Fibroblast of the aortic adventitia (primary cell): ENCODE results near the gene DMD. TPM values are rescaled to one million over a fixed set of nuclear protein-coding genes. Genes with fewer than 3 reads are reported as not detected.

Experiments
- DNase-seq: peaks from one replicate; pipeline ENCODE4 v3.0.0-alpha.2; 2010; ENCODE audit warnings: low read depth
- H3K4me3 ChIP-seq: 2 replicates; pipeline ENCODE4 v1.5.1; 2011; ENCODE audit warnings: low read depth, mild to moderate bottlenecking, control low read depth, low read length, moderate library complexity
- total RNA-seq: library from RNA; depleted of rRNA; stranded (reverse); fragments of >200 nt; gene quantifications from 2 replicates; pipeline ENCODE4 v1.2.3, GENCODE V29; 2012; ENCODE audit warnings: low replicate concordance
- TF ChIP-seq, protein P1 (sequence below): IDR thresholded peaks from 2 replicates; pipeline ENCODE4 v1.5.1; 2011; ENCODE audit warnings: mild to moderate bottlenecking, low read length, control low read depth, inconsistent platforms; ENCODE audit not compliant: insufficient read depth

DMD gene
- total RNA-seq, 1 donor = 10.3 TPM

DNA sequence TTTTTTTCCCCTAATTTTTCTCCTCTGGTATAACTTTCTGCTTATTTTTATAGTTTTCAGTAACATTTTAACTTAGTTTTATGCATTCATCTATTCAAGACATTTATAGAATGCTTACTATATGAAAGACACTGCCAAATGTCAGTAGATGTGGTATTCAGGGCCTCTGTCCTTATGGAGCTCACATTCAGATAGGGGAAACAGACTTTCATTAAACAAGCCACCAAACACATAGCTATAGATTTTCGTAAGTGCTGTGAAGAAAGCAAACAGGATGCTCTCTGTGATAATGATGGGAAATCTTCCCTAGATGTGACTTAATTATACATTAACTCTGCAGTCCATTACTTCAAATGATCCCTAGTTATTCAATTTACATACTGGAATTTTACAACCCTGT lies 1777.5 kb downstream of the DMD start:
- DNase-seq = no peak
- H3K4me3 ChIP-seq = no peak overlapping the region
- TF ChIP-seq, protein P1, sequence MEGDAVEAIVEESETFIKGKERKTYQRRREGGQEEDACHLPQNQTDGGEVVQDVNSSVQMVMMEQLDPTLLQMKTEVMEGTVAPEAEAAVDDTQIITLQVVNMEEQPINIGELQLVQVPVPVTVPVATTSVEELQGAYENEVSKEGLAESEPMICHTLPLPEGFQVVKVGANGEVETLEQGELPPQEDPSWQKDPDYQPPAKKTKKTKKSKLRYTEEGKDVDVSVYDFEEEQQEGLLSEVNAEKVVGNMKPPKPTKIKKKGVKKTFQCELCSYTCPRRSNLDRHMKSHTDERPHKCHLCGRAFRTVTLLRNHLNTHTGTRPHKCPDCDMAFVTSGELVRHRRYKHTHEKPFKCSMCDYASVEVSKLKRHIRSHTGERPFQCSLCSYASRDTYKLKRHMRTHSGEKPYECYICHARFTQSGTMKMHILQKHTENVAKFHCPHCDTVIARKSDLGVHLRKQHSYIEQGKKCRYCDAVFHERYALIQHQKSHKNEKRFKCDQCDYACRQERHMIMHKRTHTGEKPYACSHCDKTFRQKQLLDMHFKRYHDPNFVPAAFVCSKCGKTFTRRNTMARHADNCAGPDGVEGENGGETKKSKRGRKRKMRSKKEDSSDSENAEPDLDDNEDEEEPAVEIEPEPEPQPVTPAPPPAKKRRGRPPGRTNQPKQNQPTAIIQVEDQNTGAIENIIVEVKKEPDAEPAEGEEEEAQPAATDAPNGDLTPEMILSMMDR = no peak

GRCh38 chrX:31429915-31430314 lies 1781.4 kb downstream of the DMD start:
- no peak overlapping the region for H3K4me3 ChIP-seq
- DNase-seq = no peak
- TF ChIP-seq, protein P1 = no peak

DNA sequence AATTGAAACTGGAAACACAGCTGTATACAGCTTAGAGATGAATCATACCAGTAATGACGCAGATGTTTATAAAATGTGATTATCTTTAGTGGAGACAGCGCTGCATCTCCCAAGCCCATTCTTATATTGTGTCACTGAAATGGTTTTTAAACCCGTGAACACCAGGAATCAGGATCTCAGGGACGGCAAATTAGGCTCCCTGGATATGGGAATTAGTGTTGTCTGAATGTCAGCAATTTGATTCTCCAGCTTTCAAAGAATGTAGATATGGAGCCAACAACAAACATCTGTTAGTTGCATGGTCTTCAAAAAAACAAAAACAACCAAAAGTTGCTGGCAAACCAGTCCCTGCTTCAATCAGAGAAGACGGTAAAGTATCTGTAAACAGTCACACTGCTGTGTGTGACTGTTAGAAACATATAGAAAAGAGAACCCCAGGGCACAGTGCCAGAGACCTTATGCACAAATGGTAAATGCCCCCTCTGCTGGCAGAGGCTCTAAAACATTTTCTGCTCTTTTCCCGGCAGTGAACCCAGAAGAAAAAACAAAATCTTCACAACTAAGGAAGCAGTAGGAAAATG lies 1787.7 kb downstream of the DMD start:
- TF ChIP-seq, protein P1 = no peak
- peak; percentile 11 for DNase-seq
- no peak overlapping the region for H3K4me3 ChIP-seq

DNA sequence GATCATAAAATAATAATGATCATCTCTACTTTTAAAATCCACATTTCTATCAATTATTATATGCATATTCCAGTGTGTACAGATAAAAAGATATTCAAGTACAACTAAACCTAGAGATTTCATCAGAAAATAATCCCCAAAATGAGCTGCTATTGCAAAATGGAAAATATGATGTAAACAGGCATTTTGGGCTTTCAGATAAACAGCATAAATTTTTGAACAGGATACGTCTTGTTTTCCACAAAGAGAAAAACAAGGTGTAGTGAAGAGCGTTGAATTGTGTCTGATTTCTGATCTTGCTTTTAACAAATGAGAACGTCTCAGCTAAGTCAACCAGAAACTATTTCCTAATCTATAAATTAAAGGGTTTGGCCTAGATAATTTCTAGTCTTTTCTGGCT lies 1789.9 kb downstream of the DMD start:
- no peak overlapping the region for H3K4me3 ChIP-seq
- DNase-seq = no peak
- TF ChIP-seq, protein P1 = no peak

DNA sequence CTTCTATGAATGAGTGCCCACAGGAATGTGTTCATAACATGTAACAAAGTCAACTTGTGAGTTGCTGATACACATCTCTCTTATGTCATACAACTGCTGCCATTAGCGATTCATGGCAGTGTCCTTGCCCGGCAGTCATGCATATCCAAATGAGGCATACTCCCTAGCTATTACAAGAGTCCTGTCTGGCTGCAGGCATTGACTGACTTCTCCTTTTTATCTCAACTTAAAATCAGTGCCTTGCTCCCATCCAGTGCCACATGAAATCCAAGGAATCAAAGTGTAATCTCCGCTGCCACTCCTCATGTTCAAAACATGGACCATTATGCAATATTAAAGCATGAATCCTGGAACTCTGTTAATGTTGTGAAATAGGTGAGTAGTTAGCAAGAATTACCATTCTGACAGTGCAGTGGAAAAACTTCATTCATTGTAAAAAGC lies 1790.6 kb downstream of the DMD start:
- TF ChIP-seq, protein P1 = no peak
- H3K4me3 ChIP-seq = no peak overlapping the region
- DNase-seq = no peak

GRCh38 chrX:31420302-31420701 lies 1791.0 kb downstream of the DMD start:
- DNase-seq = no peak
- TF ChIP-seq, protein P1 = no peak
- no peak overlapping the region for H3K4me3 ChIP-seq

GRCh38 chrX:31397119-31397518 lies 1814.2 kb downstream of the DMD start:
- H3K4me3 ChIP-seq = no peak overlapping the region
- TF ChIP-seq, protein P1 = no peak
- no peak for DNase-seq
